Hepatocyte (in vitro differentiated cells): ENCODE results near the gene BEST2. TPM values are rescaled to one million over a fixed set of nuclear protein-coding genes. Genes with fewer than 3 reads are reported as not detected.

Source experiments
- DNase-seq: peaks from one replicate; pipeline ENCODE4 v3.0.0-alpha.2; 2016; ENCODE audit warnings: low spot score
- H2AFZ ChIP-seq: fragments of 200-600 bp; sonication (generic); 2 replicates; pipeline ENCODE4 v1.6.0; 2016; ENCODE audit warnings: antibody characterized with exemption, mild to moderate bottlenecking
- H3K27ac ChIP-seq: fragments of 200-600 bp; sonication (generic); 2 replicates; pipeline ENCODE4 v1.5.1; 2016; ENCODE audit warnings: mild to moderate bottlenecking
- H3K27me3 ChIP-seq: fragments of 200-600 bp; sonication (generic); 2 replicates; pipeline ENCODE4 v1.6.1; 2016
- H3K36me3 ChIP-seq: fragments of 200-600 bp; sonication (generic); replicated peaks from 2 replicates; pipeline ENCODE4 v1.5.1; 2016; ENCODE audit warnings: low read depth; ENCODE audit not compliant: insufficient read depth
- H3K4me1 ChIP-seq: fragments of 200-600 bp; sonication (generic); 2 replicates; pipeline ENCODE4 v1.5.1; 2016; ENCODE audit warnings: mild to moderate bottlenecking, moderate library complexity; ENCODE audit not compliant: insufficient read depth
- H3K4me2 ChIP-seq: fragments of 200-600 bp; sonication (generic); 2 replicates; pipeline ENCODE4 v1.6.0; 2016
- H3K4me3 ChIP-seq: fragments of 200-600 bp; sonication (generic); 2 replicates; pipeline ENCODE4 v1.5.1; 2016; ENCODE audit warnings: mild to moderate bottlenecking
- H3K79me2 ChIP-seq: fragments of 200-600 bp; sonication (generic); 2 replicates; pipeline ENCODE4 v1.6.0; 2017; ENCODE audit warnings: mild to moderate bottlenecking
- H3K9me2 ChIP-seq: fragments of 200-600 bp; sonication (generic); replicated peaks from 2 replicates; pipeline ENCODE4 v1.6.0; 2017; ENCODE audit warnings: mild to moderate bottlenecking; ENCODE audit not compliant: insufficient read depth
- H3K9me3 ChIP-seq: fragments of 200-600 bp; sonication (generic); 2 replicates; pipeline ENCODE4 v1.5.1; 2016; ENCODE audit warnings: low read depth, mild to moderate bottlenecking
- H4K20me1 ChIP-seq: fragments of 200-600 bp; sonication (generic); 2 replicates; pipeline ENCODE4 v1.6.0; 2016; ENCODE audit warnings: mild to moderate bottlenecking; ENCODE audit not compliant: insufficient read depth, poor library complexity, severe bottlenecking
- CTCF ChIP-seq: fragments of 200-600 bp; sonication (generic); IDR thresholded peaks from 2 replicates; pipeline ENCODE4 v1.5.1; 2016; ENCODE audit warnings: antibody characterized with exemption, mild to moderate bottlenecking; ENCODE audit not compliant: poor library complexity
- EZH2 ChIP-seq: fragments of 200-600 bp; sonication (generic); IDR thresholded peaks from 2 replicates; pipeline ENCODE4 v1.6.1; 2016; ENCODE audit warnings: antibody characterized with exemption, mild to moderate bottlenecking, borderline replicate concordance
- EZH2phosphoT487 ChIP-seq: fragments of 200-600 bp; sonication (generic); IDR thresholded peaks from one replicate; pipeline ENCODE4 v1.6.1; 2018; ENCODE audit warnings: antibody characterized with exemption, mild to moderate bottlenecking, low read depth, moderate library complexity; ENCODE audit not compliant: unreplicated experiment, severe bottlenecking
- WGBS: methylation state at CpG from one replicate; pipeline ENCODE4 v1.1.6; 2016; ENCODE audit warnings: low lambda C conversion rate; ENCODE audit errors: missing lambda C conversion rate; 5-methylcytosine and 5-hydroxymethylcytosine counted together
- polyA plus RNA-seq: library from polyadenylated mRNA; unstranded; fragments of >200 nt; fragmentation: Nextera tagmentation; extraction: Ambion mirVana; gene quantifications from 2 replicates; pipeline ENCODE4 v1.2.1, GENCODE V29; 2016
- total RNA-seq: library from RNA; depleted of rRNA; stranded (reverse); fragments of >200 nt; gene quantifications from 2 replicates; pipeline ENCODE4 v1.2.3, GENCODE V29; 2014

Gene BEST2
- total and polyA plus RNA-seq, 2 experiments from 2014 or later, result not detected

- no peaks in the 10 kb centered on the region for H3K27me3 ChIP-seq
- peaks cover 24% of the 10 kb centered on the region for H3K79me2 ChIP-seq
- H3K9me2 ChIP-seq, result no peaks in the 10 kb centered on the region
- peak overlapping the region; percentile 88 for H3K27ac ChIP-seq
- H3K9me3 ChIP-seq, result no peaks in the 10 kb centered on the region
- no peak for TF ChIP-seq EZH2
- no peak for TF ChIP-seq CTCF
- TF ChIP-seq EZH2phosphoT487, result no peak
- peaks cover 22% of the 10 kb centered on the region for H3K4me1 ChIP-seq
- WGBS, result 81% methylated on average over 1 of the region's 1 CpG
- peak overlapping the region; percentile 98 for H3K4me3 ChIP-seq
- H3K4me2 ChIP-seq, result peak overlapping the region; percentile 99
- H2AFZ ChIP-seq, result no peak overlapping the region
- DNase-seq, result no peak
- no peaks in the 10 kb centered on the region for H3K36me3 ChIP-seq
- H4K20me1 ChIP-seq, result peaks cover 6% of the 10 kb centered on the region
These were observed 48.8 kb downstream of the BEST2 start for GRCh38 chr19:12800466-12800770.

DNA sequence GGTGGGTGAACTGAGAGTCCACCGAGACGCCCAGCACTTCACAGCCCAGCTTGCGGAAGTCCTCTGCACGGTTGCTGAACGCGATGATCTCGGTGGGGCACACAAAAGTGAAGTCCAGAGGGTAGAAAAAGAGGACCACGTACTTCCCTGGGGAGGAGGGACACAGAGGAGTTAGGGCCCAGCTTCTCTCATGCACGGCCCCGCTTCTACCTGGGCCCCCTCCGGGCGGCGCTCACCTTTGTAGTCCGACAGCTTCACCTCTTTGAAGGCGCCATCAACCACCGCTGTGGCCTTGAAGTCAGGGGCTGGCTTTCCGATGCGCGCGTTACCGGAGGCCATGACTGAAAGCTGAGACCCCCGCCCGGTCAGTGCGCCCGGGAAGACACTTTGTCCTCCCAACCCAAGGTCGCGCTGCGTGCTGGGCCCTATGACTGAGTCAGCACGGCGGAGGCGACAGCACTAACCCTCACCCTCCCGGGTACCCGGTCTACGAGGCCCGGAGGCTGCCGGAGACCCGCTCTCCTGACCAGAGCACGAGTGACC, 49.4 kb downstream of the BEST2 start:
- Histone ChIP-seq H4K20me1 (peaks cover 6% of the 10 kb centered on the region), H3K9me2 (no peaks in the 10 kb centered on the region), H3K4me3 (peak overlapping the region; percentile 98), H3K9me3 (no peaks in the 10 kb centered on the region), H3K27ac (peak overlapping the region; percentile 88), H3K79me2 (peaks cover 24% of the 10 kb centered on the region), H3K27me3 (no peaks in the 10 kb centered on the region), H3K4me2 (peak overlapping the region; percentile 99), H3K36me3 (no peaks in the 10 kb centered on the region), H3K4me1 (peaks cover 18% of the 10 kb centered on the region), H2AFZ (peak overlapping the region; percentile 91)
- WGBS, result 2% methylated on average over 33 of the region's 38 CpGs
- TF ChIP-seq EZH2phosphoT487 (no peak), EZH2 (no peak), CTCF (no peak)
- DNase-seq, result peak; percentile 58

DNA sequence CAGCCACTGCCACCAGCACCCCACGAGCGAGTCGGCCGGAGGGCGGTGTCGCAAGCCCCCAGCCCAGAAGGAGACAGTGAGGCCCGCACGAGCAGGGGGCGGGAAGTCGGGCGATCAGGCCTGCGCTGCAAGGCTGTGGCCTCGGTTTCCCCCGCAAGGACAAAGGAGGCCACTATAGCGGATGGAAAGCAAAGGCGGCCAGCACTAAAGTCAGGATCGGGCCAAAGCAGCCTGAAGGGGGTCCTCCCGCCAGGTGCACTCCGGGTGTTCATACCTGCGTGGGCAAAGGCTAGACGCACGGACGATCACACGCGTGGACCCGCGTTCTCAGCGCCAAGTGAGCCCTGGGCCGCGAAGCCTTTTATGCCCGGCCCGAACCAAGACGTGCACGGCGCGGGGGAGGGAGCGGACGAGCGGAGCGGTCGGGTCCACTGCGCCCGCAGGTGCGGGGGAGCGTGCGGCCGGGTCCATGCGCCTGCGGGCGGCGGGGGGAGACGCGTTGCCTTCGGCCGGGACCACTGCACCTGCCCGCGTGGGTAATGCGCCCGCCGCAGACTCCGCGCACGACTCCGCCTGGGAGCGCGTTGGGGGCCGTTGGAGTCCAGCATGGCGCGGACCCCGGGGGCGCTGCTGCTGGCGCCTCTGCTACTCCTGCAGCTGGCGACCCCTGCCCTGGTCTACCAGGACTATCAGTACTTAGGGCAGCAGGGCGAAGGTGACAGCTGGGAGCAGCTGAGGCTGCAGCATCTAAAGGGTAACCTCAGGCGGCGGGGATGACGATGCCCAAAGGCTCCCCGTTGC, 50.1 kb downstream of the BEST2 start, which contains the start of the genes PRDX2 and THSD8:
Gene PRDX2, minus strand, starts transcription at position 335 of the 801 bp plus-strand sequence. CDS start 539 bp downstream, outside the sequence.
Gene THSD8, plus strand, starts transcription at position 604 of the 801 bp plus-strand sequence. Its CDS starts 3 bp downstream, at position 607.
- H2AFZ ChIP-seq, result peak within 1 kb of the TSS; percentile 91
- H4K20me1 ChIP-seq, result peaks cover 6% of the 10 kb centered on the region
- DNase-seq, result peak; percentile 92

More for the DNA sequence above, 50.1 kb downstream of the BEST2 start, which contains the start of the genes PRDX2 and THSD8:
- Histone ChIP-seq H3K36me3 (no peaks in the 10 kb centered on the region), H3K4me2 (peak within 1 kb of the TSS; percentile 99), H3K9me3 (no peaks in the 10 kb centered on the region), H3K4me1 (peaks cover 14% of the 10 kb centered on the region), H3K79me2 (peaks cover 24% of the 10 kb centered on the region), H3K9me2 (no peaks in the 10 kb centered on the region), H3K27ac (peak within 1 kb of the TSS; percentile 88), H3K4me3 (peak within 1 kb of the TSS; percentile 98), H3K27me3 (no peaks in the 10 kb centered on the region)
- no peak for TF ChIP-seq EZH2phosphoT487
- WGBS, result 1% methylated on average over 74 of the region's 78 CpGs
